HG02973 (cell line): ENCODE results near the gene CENPU.

ENCODE experiments used
- ATAC-seq: cut with Tn5 transposase; IDR thresholded peaks from one replicate; pipeline ENCODE4 v1.9.1; 2021; ENCODE audit warnings: moderate library complexity; ENCODE audit not compliant: unreplicated experiment

Gene CENPU

DNA sequence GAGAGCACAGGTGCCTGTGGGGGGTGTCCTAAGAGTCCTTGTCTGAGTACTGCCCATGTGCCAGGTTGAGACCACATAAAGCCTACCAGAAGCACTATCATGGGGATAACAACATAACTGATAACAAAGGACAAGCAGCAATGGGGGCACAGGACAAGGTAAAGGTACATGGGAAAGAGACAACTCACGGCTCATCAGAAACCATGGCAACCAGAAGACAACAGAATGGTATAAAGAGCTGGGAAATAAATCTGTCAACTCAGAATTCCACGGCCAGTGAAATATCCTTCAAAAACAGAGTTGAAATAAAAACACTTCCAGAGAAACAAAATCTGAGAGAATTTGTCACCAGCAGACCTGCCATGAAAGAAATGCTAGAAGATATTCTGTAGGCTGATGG, 20.0 kb downstream of the CENPU start:
- ATAC-seq = no peak

DNA sequence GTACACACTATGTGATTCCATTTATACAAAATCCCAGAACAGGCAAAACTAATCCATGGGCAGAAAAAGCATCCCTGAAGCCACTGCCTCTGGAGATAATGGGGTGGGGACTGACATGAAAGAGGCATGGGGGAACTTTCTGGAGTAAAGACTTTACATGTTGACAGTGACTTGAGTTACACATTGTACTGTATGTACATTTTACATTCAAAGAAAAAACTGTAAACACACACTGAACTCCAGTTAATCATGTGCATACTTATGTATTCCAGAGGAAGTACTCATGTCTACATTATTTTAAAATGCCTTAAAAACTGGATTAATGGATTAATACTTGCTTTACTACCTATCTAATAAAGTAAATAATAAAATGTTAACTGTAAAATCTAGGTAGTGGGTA, 21.6 kb downstream of the CENPU start:
- no peak for ATAC-seq

DNA sequence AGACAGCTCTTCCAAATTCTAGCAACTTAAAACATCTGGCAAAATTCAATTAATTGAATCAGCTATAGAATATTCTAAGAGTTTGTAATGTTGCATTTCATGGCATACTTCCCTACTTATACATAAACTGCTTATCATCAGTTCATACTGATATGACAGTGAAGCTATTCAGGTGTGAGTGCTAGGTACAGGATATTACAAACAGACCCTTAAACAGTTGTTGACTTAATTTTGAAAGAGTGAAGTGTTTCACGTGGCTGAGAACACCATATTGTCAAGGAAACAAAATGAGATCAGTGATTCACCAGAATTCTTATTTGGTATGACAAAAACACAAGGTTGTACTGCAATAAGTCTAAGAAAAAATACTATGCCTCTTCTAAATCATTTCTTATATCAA, 27.4 kb downstream of the CENPU start:
- ATAC-seq = no peak

DNA sequence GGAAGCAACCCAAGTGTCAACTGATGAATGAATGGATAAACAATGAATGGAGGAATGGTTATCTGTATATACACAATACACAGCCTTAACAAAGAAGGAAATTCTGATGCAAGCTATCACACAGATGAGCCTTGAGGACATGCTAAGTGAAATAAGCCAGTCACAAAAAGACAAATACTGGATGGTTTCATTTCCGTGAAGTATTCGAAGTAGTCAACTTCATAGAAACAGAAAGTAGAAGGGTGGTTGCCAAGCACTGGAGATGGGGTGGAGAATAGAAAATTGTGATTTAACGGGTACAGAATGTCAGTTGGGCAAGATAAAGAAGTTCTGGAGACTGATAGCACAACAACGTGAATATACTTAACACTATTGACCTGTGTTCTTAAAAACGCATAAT, 28.2 kb downstream of the CENPU start:
- ATAC-seq = no peak

DNA sequence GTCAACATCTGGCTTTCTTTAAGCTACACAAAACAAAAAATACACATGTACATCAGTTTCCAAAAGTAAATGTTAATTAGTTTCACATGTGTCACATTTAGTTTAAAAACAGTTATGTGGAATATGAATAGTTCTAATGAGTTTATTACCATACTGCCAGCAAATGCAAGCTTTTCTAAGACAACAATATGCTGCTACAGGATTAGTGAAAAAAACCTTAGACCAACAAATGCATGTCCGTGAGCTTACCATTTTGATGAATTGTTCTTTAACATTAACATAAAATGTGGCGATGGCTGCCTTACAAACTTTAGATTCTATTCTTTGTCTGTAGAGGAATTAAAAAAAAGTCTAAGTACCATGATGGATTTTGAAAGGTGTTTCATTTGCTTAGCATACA, 31.8 kb downstream of the CENPU start:
- ATAC-seq = no peak

DNA sequence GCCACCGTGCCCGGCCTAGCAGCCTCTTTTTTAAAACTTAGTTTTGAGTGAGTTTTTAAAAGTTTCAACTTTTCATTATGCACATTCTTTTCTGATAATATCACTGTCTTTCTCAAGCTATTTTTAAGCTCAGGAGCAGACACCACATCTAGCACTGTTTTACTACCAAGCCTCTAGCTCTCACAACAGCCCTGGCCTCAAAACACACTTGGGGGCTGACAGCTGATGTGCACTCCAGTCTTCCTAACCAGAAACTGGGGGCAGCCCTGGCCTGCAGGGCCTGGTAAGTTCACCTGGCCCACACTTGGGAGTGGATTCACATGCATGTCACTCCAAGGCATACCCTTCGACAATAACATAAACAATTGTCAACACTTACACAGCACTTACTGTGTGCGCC, 34.0 kb downstream of the CENPU start:
- ATAC-seq = no peak

DNA sequence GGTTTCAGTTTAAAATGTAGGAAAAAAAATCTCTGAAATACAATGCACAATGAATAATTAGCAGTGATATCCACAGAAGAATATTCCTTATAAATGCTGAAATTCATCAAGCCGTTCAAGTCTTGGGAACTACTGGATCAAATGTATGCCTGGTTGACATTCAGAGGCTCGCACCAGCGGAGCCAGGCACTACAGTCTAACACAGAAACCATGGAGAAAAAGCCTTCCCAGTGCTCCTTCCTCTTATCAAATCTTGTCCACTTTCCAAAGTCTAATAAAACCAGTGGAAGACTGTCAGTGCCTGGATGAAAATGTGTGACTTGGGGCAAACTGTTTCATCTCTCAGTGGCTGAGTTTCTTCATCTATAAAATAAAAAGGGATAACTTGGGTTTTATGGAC, 35.9 kb downstream of the CENPU start:
- ATAC-seq = no peak

DNA sequence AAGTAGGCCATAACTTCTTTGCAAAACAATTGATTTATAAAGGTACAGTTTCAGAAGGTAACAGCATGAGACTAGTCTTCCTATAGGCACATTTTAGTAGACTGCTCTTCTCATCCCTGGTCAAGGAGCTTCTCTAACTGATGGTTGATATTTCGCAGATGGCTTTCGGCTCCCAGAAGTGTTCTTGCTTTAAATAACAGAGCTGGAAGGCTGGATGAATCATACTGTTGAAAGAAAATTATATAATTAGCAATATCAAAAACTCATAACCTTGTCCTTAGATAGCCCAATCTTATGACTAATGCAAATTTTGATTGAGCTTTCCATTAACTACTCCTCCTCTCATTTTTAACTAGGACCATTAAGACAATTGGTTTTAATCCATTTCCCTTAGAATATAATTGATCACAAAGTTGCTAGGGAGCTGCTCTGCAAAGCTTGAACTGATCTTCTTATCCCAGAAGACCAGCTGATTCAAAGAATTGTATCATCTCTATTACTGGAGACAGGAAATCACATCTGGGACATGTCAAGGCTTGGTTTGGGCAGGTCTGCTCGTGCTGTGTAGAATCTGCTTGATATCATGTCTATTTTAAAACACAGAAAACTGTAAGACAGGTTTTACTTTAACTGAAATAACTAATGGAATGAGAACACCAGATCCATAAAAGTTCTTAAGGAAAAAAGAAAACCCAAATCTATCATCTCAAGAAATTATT, 38.6 kb downstream of the CENPU start:
- ATAC-seq = no peak

DNA sequence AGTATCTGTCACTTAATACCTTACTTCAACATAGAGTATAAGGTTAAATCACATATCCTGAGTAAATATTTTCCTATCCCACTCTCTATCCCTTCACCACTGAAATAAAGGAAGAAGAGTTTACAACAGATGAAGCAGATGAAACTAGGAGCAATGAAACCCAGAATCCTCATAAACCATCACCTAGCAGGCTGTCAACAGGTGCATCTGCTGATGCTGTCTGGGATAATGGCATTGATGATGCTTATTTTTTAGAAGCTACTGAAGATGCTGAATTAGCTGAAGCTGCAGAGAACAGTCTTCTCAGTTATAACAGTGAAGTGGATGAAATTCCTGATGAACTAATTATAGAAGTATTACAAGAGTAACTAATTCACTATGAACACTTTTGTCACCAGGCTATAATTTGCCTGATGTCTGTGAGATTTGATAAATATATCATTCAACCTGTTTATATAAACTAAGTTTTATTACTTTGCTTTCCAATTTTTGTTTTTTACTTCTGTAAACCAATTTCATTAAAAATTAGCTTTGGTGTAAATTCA, 39.4 kb downstream of the CENPU start:
- no peak for ATAC-seq

DNA sequence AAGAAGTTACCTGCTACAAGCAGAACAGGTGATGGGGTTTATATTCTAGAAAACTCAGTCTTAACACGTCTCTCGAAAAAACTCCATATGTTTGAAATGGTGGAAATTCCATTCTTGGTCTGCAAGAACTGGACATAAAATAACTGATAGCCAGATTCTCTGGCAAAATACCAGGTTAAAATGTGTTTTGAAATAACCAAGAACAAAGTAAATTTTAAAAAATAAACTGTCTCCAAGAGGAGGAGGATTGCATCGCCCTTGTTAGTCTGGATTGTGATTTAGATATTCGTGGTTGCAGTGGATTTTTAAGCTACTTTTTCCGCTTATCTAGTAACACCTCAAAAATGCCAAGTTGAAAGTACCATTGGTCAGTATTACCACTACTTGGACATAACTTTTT, 40.8 kb downstream of the CENPU start:
- ATAC-seq = no peak

DNA sequence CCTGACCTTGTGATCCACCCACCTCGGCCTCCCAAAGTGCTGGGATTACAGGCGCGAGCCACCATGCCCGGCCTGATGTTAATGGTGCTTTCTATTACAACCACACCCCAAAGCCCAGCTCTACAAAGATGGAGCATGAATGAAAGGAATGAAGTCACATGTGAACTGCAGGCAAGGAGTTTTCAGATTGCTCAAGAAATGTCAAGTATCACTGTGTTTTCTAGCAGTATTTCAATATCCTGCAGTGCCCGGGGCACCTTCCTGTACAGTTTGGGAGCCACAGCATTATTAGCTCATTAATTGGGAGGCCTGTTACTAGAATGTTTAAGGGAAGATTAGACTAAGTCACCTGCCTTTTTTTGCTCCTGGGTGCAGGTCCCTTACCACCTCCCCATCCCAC, 44.2 kb downstream of the CENPU start:
- ATAC-seq = no peak

DNA sequence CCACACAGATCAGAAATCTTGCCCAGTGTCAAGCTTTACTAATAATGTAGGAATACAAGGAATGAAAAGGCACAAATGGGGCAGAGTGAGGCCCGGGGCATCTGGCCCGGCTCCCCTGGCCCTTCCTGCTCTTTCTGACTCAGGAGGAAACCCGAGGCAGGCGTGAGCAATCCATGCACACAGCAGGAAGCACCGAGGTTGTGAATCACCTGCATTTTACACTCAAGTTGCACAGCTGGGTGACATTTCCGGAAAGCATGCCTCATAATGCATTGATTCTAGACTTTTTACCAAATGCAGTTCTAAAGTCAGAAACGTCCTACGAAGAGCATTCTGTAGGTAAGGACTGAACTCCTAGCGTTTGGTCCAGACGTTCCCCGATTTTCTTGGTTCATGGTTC, 45.4 kb downstream of the CENPU start:
- no peak for ATAC-seq

DNA sequence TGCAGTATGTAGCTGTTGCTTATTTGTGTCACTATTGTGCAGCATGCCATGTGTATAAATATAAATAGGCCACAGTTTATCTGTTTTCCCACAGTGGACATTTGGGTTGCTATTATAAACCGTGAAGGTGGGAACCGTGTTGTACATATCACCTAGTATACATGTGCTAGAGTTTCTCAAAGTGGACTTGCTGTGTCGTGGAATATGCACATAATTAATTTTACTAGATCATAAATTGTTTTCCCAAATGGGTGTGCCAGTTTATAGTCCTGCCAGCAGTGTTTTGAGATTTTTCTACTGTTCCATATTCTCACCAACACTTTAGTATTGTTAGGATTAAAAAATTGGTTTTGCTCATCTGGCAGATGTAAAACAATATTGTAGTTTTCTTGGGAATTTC, 45.9 kb downstream of the CENPU start:
- no peak for ATAC-seq

DNA sequence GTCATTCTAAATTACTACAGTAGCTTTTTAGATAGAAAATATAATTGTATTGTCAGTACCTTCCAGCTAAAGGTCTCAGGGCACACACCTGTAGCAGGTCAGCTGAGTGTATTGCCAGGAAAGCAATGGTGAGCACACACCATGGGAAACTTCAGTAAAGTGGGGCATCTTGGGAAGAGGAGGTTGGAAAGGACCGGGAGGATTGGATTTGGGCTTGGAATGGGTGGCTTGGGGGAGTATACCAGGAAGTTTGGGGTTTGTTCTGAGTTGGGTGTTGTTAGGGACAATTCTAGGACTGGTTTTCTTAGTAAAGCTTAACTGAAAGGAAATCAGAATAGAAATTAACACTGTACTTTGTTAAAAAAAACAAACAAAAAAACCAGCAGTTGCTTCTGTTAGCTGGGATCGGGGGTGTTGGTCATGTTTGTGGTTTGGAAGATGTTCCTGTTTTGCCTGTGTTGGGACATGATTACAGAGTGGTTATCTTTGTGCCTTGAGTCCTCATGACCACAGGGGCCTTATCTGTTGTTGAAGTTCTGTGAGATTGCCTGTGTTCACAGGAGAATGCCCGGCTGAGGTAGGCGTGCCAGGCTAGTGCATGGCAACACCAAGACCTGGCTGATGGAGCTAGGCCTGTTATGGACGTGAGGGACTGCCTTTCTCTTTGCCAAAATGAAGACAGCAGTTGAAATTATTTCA, 49.3 kb downstream of the CENPU start:
- no peak for ATAC-seq

DNA sequence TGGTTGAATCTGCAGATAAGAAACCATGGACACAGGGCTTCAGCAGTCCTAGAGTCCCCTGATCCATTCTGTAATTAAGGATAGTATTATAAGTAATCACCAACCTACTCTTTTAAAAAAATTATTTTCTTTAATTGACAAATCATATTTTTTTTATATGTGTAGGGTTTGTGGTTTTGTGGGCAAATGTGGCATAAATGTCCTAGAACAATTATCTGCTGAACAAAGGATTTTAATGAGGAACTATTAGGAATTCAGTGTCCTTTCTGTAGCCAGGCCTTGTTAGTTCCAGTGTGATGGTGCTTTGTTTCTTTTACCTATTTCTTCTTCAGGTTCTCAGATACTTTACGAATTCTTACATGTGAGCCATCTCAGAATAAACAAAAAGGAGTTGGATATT, 52.0 kb downstream of the CENPU start:
- ATAC-seq = no peak

DNA sequence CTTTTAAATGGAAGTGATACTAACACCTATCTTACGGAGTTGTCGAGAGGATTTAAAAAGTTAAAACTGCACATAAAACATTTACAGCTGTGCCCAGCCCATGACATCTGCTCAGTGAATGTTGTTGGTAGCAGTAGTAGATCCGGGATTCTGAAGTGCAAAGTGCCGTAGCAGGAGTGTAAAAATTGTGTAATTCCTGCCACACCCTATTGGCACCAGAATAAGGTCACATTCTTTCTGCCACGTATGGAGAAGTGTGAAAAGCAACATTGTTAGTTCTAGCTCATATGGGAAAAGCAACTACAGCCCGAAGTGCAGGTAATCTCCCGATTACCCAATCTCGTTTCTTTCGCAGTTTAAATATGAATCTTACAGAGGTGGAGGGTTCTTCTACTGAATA, 53.2 kb downstream of the CENPU start:
- ATAC-seq = no peak

DNA sequence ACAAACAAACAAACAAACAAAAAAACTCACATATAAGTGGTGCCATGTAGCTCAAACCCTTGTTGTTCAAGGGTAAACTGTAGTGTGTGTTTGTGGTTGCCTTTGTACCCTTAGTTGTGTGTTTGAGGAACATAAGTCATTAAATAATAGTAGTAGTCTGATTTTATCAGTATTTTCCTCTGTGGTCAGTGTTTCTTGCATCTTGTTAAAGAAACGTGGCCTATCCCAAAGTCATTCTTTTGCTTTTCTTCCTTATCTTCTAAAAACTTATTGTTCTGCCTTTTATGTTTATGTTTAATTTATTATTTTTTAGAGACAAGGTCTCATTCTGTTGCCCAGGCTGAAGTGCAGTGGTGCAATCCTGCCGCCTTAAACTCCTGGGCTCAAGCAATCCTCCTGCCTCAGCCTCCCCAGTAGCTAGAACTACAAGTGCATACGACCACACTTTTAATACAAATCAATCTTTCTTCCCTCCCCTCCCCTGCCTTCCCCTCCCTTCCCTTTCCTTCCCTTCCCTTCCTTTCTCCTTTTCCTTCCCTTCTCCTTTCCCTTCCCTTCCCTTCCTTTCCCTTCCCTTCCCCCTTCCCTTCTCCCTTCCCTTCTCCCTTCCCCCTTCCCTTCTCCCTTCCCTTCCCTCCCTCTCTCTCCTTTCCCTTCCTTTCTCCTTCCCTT, 57.9 kb downstream of the CENPU start:
- no peak for ATAC-seq

DNA sequence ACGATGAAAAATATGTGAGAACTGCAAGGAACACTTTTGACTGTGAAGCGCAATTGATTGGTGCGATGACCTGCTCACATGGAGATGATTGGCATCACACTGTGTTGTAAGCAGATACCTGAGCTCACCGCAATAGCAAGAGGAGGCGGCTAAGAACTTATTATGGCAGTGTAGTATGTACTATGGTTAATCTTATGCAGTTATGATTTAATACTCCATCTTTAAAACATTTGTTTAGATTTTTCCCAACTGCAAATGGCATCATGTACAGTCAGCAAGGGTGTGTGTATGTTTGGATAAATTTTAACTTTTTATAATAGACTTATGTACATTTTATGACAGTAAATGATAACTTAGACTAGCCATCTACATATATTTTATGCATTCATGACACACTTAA, 58.9 kb downstream of the CENPU start:
- ATAC-seq = no peak

DNA sequence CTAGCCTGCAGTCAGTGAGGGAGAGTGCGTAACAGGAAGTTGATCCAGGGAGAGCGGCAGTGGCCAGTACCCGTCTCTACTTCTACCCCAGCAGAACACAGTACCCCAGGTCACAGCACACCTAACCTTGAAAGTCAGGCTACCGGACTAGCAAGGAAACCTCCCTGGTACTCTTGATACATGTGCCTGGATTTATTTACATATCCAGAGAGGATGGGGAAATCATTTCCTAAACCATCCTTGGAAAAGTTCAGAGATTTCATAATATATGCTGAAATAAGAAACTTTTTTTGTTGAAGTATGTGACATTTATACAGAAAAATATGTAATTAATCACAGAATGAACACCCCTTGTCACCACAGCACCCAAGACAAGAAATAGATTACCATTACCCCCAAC, 59.9 kb downstream of the CENPU start:
- ATAC-seq = no peak

DNA sequence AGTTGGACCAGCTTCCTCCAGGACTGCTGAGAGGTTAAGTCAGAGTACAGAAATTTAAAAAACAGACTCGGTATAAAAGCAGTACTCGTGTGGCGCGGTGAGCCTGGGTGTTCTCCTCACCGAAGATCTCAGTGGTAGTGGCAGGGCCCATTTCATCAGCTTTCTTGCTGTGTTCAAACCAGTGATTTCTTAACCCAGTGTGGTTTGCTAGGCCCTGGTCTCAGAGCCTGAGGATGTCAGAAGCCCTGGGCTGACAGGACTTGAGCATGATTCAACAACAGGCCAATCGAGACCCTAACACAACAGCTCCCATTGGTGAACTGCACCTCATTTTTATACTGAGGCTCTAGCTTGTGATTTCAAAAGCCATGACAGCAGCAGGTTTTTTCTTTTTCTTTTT, 61.2 kb downstream of the CENPU start:
- ATAC-seq = no peak

DNA sequence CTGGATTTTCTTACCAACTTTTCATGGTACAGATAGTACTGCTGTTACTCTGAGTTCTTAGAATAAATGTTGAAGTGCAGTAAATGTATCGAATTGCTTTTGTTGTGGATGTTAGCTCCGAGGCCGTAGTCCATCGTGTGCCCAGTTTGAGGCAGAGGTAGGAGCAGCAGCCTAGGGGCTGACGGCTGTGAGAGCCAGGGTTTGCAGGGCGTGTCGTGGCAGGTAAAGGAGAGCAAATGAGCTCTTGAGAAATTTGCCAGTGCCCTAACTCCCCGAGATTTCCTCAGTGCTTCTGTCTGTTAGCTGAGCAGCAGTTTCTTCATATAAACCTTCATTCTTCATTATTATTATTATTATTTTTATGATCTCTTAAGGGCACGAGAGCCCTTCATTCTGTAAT, 62.8 kb downstream of the CENPU start:
- ATAC-seq = no peak

DNA sequence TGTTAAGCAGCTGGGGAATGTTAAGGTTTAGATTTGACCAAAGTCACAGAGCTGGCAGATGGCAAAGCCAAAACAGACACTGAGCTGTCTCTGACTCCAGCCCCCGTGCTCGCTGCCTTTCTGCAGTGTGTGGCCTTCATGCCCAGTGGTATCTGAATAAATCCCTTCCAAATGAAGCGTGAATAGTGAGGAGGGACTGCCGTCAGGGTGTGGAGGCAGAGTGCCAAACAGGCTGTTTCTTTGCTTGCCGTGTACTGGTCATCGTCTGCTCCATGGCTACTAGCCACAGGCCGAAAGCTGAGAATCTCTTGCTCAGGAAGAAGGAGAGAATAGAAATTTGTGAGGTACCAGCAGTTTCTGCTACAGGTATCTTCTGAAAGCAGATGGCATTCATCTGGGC, 64.6 kb downstream of the CENPU start:
- ATAC-seq = no peak
